ENCODE data around the gene NACAD.

The NACAD gene

GRCh38 chr7:45099891-45100760 is 11.4 kb upstream of the NACAD start:
- TF ChIP-seq POLR2AphosphoS5 (IDR thresholded peaks at IDR 0.05; ENCODE audit: low read depth) (no peak), CTCF (IDR thresholded peaks at IDR 0.05; ENCODE audit: insufficient read depth, low read length) (no peak), GABPA (IDR thresholded peaks at IDR 0.05; ENCODE audit: low read depth) (no peak), REST (IDR thresholded peaks at IDR 0.05; ENCODE audit: insufficient replicate concordance, low read depth) (no peak), SPI1 (IDR thresholded peaks at IDR 0.05; ENCODE audit: borderline replicate concordance, low read depth) (no peak)
- Histone ChIP-seq H3K27ac (replicated peaks) (no peak overlapping the region), H3K27me3 (ENCODE audit: insufficient read depth, poor library complexity, severe bottlenecking) (no peaks in the 10 kb centered on the region), H3K4me3 (replicated peaks; ENCODE audit: insufficient read depth, low read length) (no peak overlapping the region)
- no peak for DNase-seq (ENCODE audit: low read depth in 1 of 2, low spot score in 1 of 2)

GRCh38 chr7:45098983-45099839 is 10.4 kb upstream of the NACAD start:
- no peak for TF ChIP-seq GABPA (IDR thresholded peaks at IDR 0.05; ENCODE audit: low read depth)
- TF ChIP-seq CTCF (IDR thresholded peaks at IDR 0.05; ENCODE audit: insufficient read depth, low read length): no peak
- no peak for TF ChIP-seq SPI1 (IDR thresholded peaks at IDR 0.05; ENCODE audit: borderline replicate concordance, low read depth)
- no peak for TF ChIP-seq REST (IDR thresholded peaks at IDR 0.05; ENCODE audit: insufficient replicate concordance, low read depth)
- TF ChIP-seq POLR2AphosphoS5 (IDR thresholded peaks at IDR 0.05; ENCODE audit: low read depth): peak; percentile 22; the same call in 1 of the 2 replicates
- Histone ChIP-seq H3K27me3 (ENCODE audit: insufficient read depth, poor library complexity, severe bottlenecking) (no peaks in the 10 kb centered on the region), H3K4me3 (replicated peaks; ENCODE audit: insufficient read depth, low read length) (no peak overlapping the region), H3K27ac (replicated peaks) (no peak overlapping the region)
- no peak for DNase-seq (ENCODE audit: low read depth in 1 of 2, low spot score in 1 of 2)

GRCh38 chr7:45092931-45093235 is 4.1 kb upstream of the NACAD start:
- H3K27ac ChIP-seq (replicated peaks): no peak overlapping the region
- H3K4me3 ChIP-seq (replicated peaks; ENCODE audit: insufficient read depth, low read length): no peak overlapping the region
- DNase-seq (ENCODE audit: low read depth in 1 of 2, low spot score in 1 of 2): no peak
- TF ChIP-seq CTCF (IDR thresholded peaks at IDR 0.05; ENCODE audit: insufficient read depth, low read length): no peak
- TF ChIP-seq GABPA (IDR thresholded peaks at IDR 0.05; ENCODE audit: low read depth): no peak
- TF ChIP-seq POLR2AphosphoS5 (IDR thresholded peaks at IDR 0.05; ENCODE audit: low read depth): no peak
- no peak for TF ChIP-seq SPI1 (IDR thresholded peaks at IDR 0.05; ENCODE audit: borderline replicate concordance, low read depth)
- no peak for TF ChIP-seq REST (IDR thresholded peaks at IDR 0.05; ENCODE audit: insufficient replicate concordance, low read depth)
- H3K27me3 ChIP-seq (ENCODE audit: insufficient read depth, poor library complexity, severe bottlenecking): peaks cover 10% of the 10 kb centered on the region
